ENCODE measurements around the gene PIR. TPM values are rescaled to one million over a fixed set of nuclear protein-coding genes. Genes with fewer than 3 reads are reported as not detected.

The PIR gene
- total and polyA plus RNA-seq, 4 donors: 8.3 to 29.1 (median 13.4) TPM

DNA sequence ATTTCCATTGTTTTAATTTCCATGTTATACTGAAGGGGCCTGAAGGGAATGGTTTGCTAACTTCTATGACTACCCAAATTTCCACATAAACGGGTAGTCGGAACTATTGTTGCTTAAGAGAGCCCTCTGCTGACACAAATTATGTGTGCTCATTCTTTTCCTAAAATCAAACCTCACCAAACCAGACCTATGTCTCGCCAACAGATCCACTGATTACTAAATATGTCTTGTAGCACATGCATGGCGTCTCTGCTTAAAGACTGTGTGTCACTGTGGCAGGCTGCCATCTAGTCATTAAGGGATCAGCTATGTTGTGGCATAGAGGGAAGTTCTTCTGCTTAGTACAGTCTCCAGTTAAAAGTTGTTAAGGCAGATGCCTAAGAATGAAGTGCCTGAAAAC, 25.1 kb downstream of the PIR start:
- Histone ChIP-seq H3K4me1 (ENCODE audit: control insufficient read depth in 5 of 5, insufficient read depth in 5 of 5, low read length in 5 of 5) (peaks cover 0 to 8% (median 0%) of the 10 kb centered on the region in 5 donors), H3K9ac (ENCODE audit: insufficient read depth in 1 of 2, low read length in 2 of 2) (no peak overlapping the region), H3K9me3 (ENCODE audit: control insufficient read depth in 4 of 4, insufficient read depth in 3 of 4, low read length in 3 of 4) (peaks cover 0 to 3% (median 0%) of the 10 kb centered on the region in 4 donors), H3K4me3 (no peak overlapping the region), H3K27me3 (ENCODE audit: control insufficient read depth in 3 of 3, insufficient read depth in 3 of 3, low read length in 2 of 3) (peaks cover 0 to 22% (median 18%) of the 10 kb centered on the region in 3 donors), H3K36me3 (ENCODE audit: control insufficient read depth in 4 of 4, insufficient read depth in 4 of 4, low read length in 4 of 4) (peaks cover 0 to 2% (median 0%) of the 10 kb centered on the region in 4 donors), H3K27ac (ENCODE audit: low read depth in 1 of 2, low read length in 1 of 2) (no peak overlapping the region)
- WGBS, 2 donors: 7 to 15% methylated on average over 4 of the region's 4 CpGs
- peak; percentile 44 for ATAC-seq (ENCODE audit: insufficient read depth, low FRiP score)
- peak; percentile 48 to 83 (median 80) for DNase-seq
- TF ChIP-seq, protein P1, sequence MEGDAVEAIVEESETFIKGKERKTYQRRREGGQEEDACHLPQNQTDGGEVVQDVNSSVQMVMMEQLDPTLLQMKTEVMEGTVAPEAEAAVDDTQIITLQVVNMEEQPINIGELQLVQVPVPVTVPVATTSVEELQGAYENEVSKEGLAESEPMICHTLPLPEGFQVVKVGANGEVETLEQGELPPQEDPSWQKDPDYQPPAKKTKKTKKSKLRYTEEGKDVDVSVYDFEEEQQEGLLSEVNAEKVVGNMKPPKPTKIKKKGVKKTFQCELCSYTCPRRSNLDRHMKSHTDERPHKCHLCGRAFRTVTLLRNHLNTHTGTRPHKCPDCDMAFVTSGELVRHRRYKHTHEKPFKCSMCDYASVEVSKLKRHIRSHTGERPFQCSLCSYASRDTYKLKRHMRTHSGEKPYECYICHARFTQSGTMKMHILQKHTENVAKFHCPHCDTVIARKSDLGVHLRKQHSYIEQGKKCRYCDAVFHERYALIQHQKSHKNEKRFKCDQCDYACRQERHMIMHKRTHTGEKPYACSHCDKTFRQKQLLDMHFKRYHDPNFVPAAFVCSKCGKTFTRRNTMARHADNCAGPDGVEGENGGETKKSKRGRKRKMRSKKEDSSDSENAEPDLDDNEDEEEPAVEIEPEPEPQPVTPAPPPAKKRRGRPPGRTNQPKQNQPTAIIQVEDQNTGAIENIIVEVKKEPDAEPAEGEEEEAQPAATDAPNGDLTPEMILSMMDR (IDR thresholded peaks at IDR 0.05; ENCODE audit: control extremely low read depth, extremely low read depth): peak; percentile 15

DNA sequence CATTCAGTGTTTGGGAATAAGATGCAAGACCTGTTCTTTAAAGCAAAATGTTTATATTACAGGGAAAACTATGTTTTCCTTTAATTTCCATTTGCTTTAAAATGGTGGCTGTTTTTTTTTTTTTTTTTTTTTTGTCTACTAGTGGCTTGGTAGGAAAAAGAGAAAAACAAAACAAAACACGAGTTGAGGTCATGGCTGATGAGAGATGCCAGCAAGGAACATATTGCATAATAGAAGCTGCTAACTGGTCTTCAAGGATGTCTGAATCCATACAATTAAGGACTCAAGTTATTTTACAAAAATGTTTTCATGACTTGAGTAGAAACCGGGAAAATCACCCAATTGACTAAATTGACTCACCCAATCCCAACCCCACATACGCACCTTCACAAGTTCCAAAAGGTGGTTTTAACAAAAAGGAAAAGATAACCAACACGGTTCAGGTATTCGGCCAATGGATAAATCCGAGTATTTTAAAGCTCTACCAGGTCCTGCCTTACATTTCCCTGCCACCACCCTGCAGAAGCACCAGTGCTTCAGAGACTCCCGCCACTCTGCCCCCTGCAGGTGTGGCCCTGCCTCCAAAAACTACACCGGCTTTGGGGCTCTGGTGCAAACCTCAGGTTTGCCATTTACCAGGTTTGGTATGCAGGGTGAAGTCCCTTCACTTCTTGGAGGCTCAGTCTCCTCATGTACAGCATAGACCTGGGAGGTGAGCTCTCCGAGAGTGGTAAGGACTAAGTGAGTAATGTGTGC, 27.1 kb downstream of the PIR start:
- no peak overlapping the region for H3K4me3 ChIP-seq
- WGBS, 2 donors: 61 to 91% methylated on average over 9 of the region's 9 CpGs
- DNase-seq (peak in 2 of 3 donors; percentile 36 to 49), ATAC-seq (ENCODE audit: insufficient read depth, low FRiP score) (no peak)
- H3K9ac ChIP-seq (ENCODE audit: insufficient read depth in 1 of 2, low read length in 2 of 2): no peak overlapping the region
- peaks cover 0 to 2% (median 0%) of the 10 kb centered on the region in 4 donors for H3K36me3 ChIP-seq (ENCODE audit: control insufficient read depth in 4 of 4, insufficient read depth in 4 of 4, low read length in 4 of 4)
- peaks cover 0 to 5% (median 0%) of the 10 kb centered on the region in 4 donors for H3K9me3 ChIP-seq (ENCODE audit: control insufficient read depth in 4 of 4, insufficient read depth in 3 of 4, low read length in 3 of 4)
- H3K27me3 ChIP-seq (ENCODE audit: control insufficient read depth in 3 of 3, insufficient read depth in 3 of 3, low read length in 2 of 3): peaks cover 0 to 20% (median 18%) of the 10 kb centered on the region in 3 donors
- H3K27ac ChIP-seq (ENCODE audit: low read depth in 1 of 2, low read length in 1 of 2): no peak overlapping the region
- H3K4me1 ChIP-seq (ENCODE audit: control insufficient read depth in 5 of 5, insufficient read depth in 5 of 5, low read length in 5 of 5): no peaks in the 10 kb centered on the region
- TF ChIP-seq, protein P1 (IDR thresholded peaks at IDR 0.05; ENCODE audit: control extremely low read depth, extremely low read depth): no peak

DNA sequence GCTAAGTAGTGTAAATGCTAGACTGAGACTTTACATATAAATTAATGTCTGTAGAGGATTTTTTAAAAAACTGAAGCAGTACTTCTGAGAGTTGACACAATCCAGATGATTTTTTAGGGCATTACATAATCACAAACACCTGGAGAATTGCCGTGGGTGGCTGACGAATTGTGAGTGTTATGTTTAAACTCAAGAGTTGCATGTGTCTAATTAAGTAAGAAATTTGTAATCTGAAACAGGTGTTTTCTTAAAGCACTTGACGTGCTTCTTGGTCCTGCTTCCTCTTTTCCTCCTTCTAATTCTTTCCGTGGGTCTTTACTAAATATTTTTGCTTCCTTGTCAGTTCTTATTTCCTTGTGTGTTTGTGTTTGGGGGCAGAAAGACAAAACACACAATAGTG, 27.8 kb downstream of the PIR start:
- Histone ChIP-seq H3K4me3 (no peak overlapping the region), H3K27me3 (ENCODE audit: control insufficient read depth in 3 of 3, insufficient read depth in 3 of 3, low read length in 2 of 3) (peaks cover 0 to 20% (median 18%) of the 10 kb centered on the region in 3 donors), H3K9ac (ENCODE audit: insufficient read depth in 1 of 2, low read length in 2 of 2) (no peak overlapping the region), H3K27ac (ENCODE audit: low read depth in 1 of 2, low read length in 1 of 2) (no peak overlapping the region), H3K9me3 (ENCODE audit: control insufficient read depth in 4 of 4, insufficient read depth in 3 of 4, low read length in 3 of 4) (peaks cover 0 to 5% (median 0%) of the 10 kb centered on the region in 4 donors), H3K36me3 (ENCODE audit: control insufficient read depth in 4 of 4, insufficient read depth in 4 of 4, low read length in 4 of 4) (peaks cover 0 to 2% (median 0%) of the 10 kb centered on the region in 4 donors), H3K4me1 (ENCODE audit: control insufficient read depth in 5 of 5, insufficient read depth in 5 of 5, low read length in 5 of 5) (no peaks in the 10 kb centered on the region)
- TF ChIP-seq, protein P1 (IDR thresholded peaks at IDR 0.05; ENCODE audit: control extremely low read depth, extremely low read depth): no peak
- ATAC-seq (ENCODE audit: insufficient read depth, low FRiP score) (no peak), DNase-seq (no peak)
- 6 to 24% methylated on average over 4 of the region's 4 CpGs for WGBS, 2 donors

Data from lung (tissue), 12 donors.